ENCODE data around the gene DLGAP4. TPM values are rescaled to one million over a fixed set of nuclear protein-coding genes. Genes with fewer than 3 reads are reported as not detected.
"Not testable (repeated sequence)": the region's sequence is repeated elsewhere in the genome, so short reads cannot be mapped to it uniquely, and the experiment has no call there.

Gene DLGAP4
- total RNA-seq, 1 experiment from 2014 or later = 80.3 TPM

- DNase-seq (ENCODE audit: unreplicated experiment) = no peak
- H3K27me3 Mint-ChIP-seq (ENCODE audit: insufficient read depth, unreplicated experiment) = peaks cover 91% of the 10 kb centered on the region
- intact Hi-C loops (cut with micrococcal nuclease) = no loop called here
Measured at GRCh38 chr20:36374995-36375394, 68.9 kb downstream of the DLGAP4 start.

GRCh38 chr20:36377348-36378326, 71.5 kb downstream of the DLGAP4 start:
- H3K4me3 Mint-ChIP-seq (ENCODE audit: unreplicated experiment) = no peak overlapping the region
- ChIA-PET POLR2A (no interaction called here), CTCF (interaction anchor here (1.0 kb wide), 2 partner anchors 61 to 387 kb away, joined by 3 to 4 read pairs; no protein-coding TSS in a partner anchor)
- H3K9me3 Mint-ChIP-seq (ENCODE audit: unreplicated experiment) = no peaks in the 10 kb centered on the region
- TF ChIP-seq CTCF (IDR thresholded peaks at IDR 0.05; ENCODE audit: unreplicated experiment) = no peak
- intact Hi-C loops (cut with micrococcal nuclease) = no loop called here
- BruUV-seq (replicated peaks) = no TSS peak
- H3K27me3 Mint-ChIP-seq (ENCODE audit: insufficient read depth, unreplicated experiment) = peaks cover 86% of the 10 kb centered on the region
- no peak for DNase-seq (ENCODE audit: unreplicated experiment)
- H3K36me3 Mint-ChIP-seq (ENCODE audit: insufficient read depth, unreplicated experiment) = no peaks in the 10 kb centered on the region
- H3K4me1 Mint-ChIP-seq (ENCODE audit: insufficient read depth, unreplicated experiment) = no peaks in the 10 kb centered on the region
- no peak overlapping the region for H3K27ac Mint-ChIP-seq (ENCODE audit: low read depth, unreplicated experiment)

More at GRCh38 chr20:36374995-36375394, 68.9 kb downstream of the DLGAP4 start:
- Mint-ChIP-seq H3K36me3 (ENCODE audit: insufficient read depth, unreplicated experiment) (no peaks in the 10 kb centered on the region), H3K4me1 (ENCODE audit: insufficient read depth, unreplicated experiment) (no peaks in the 10 kb centered on the region), H3K9me3 (ENCODE audit: unreplicated experiment) (no peaks in the 10 kb centered on the region), H3K4me3 (ENCODE audit: unreplicated experiment) (no peak overlapping the region), H3K27ac (ENCODE audit: low read depth, unreplicated experiment) (no peak overlapping the region)
- no peak for TF ChIP-seq CTCF (IDR thresholded peaks at IDR 0.05; ENCODE audit: unreplicated experiment)
- ChIA-PET CTCF (interaction anchor here (0.5 kb wide), 1 partner anchor 385 kb away, joined by 3 read pairs; no protein-coding TSS in a partner anchor), POLR2A (interaction anchor here (0.7 to 1.0 kb wide), 2 partner anchors 14 to 25 kb away, joined by 3 to 4 read pairs; no protein-coding TSS in a partner anchor)
- BruUV-seq (replicated peaks) = no TSS peak

- TF ChIP-seq CTCF (IDR thresholded peaks at IDR 0.05; ENCODE audit: unreplicated experiment) = no peak
- Mint-ChIP-seq H3K4me1 (ENCODE audit: insufficient read depth, unreplicated experiment) (no peaks in the 10 kb centered on the region), H3K27me3 (ENCODE audit: insufficient read depth, unreplicated experiment) (peaks cover 76% of the 10 kb centered on the region), H3K9me3 (ENCODE audit: unreplicated experiment) (no peaks in the 10 kb centered on the region), H3K27ac (ENCODE audit: low read depth, unreplicated experiment) (no peak overlapping the region), H3K36me3 (ENCODE audit: insufficient read depth, unreplicated experiment) (no peaks in the 10 kb centered on the region), H3K4me3 (ENCODE audit: unreplicated experiment) (no peak overlapping the region)
- ChIA-PET POLR2A (no interaction called here), CTCF (interaction anchor here (0.6 to 1.0 kb wide), 3 partner anchors 60 to 388 kb away, joined by 3 to 4 read pairs (median 4); no protein-coding TSS in a partner anchor)
- intact Hi-C loops (cut with micrococcal nuclease) = no loop called here
- no TSS peak for BruUV-seq (replicated peaks)
- no peak for DNase-seq (ENCODE audit: unreplicated experiment)
Measured at GRCh38 chr20:36378686-36379085, 72.5 kb downstream of the DLGAP4 start.

GRCh38 chr20:36379914-36380313, 73.8 kb downstream of the DLGAP4 start:
- DNase-seq (ENCODE audit: unreplicated experiment); intact Hi-C loops (cut with micrococcal nuclease); BruUV-seq (replicated peaks); H3K36me3 Mint-ChIP-seq (ENCODE audit: insufficient read depth, unreplicated experiment); H3K27ac Mint-ChIP-seq (ENCODE audit: low read depth, unreplicated experiment); H3K9me3 Mint-ChIP-seq (ENCODE audit: unreplicated experiment); POLR2A ChIA-PET; CTCF ChIA-PET; H3K4me1 Mint-ChIP-seq (ENCODE audit: insufficient read depth, unreplicated experiment); H3K4me3 Mint-ChIP-seq (ENCODE audit: unreplicated experiment): not testable (repeated sequence)
- H3K27me3 Mint-ChIP-seq (ENCODE audit: insufficient read depth, unreplicated experiment) = peaks cover 73% of the 10 kb centered on the region
